CD4-positive, alpha-beta T cell (primary cell): ENCODE results near the gene PLA2G2D. TPM values are rescaled to one million over a fixed set of nuclear protein-coding genes. Genes with fewer than 3 reads are reported as not detected.

Experiments
- ATAC-seq: fragments of 200-7000 bp; cut with Tn5 transposase; one replicate; pipeline ENCODE4 v1.10.0; 2022; ENCODE audit warnings: mild to moderate bottlenecking; ENCODE audit not compliant: poor library complexity
- CTCF ChIA-PET: fragments of 350-600 bp; sonication (Branson Sonifier 250); formaldehyde crosslinking; loops from one replicate; lab custom pipeline; 2021; ENCODE audit warnings: antibody characterized with exemption, inconsistent platforms; lab: Charles Lee
- POLR2A ChIA-PET: fragments of 350-600 bp; sonication (Branson Sonifier 250); formaldehyde crosslinking; loops from one replicate; lab custom pipeline; 2021; ENCODE audit warnings: antibody characterized with exemption, inconsistent platforms; lab: Charles Lee
- DNase-seq, 14 experiments: peaks; one replicate each; pipeline ENCODE4 v3.0.0-alpha.2; 2013 to 2020; ENCODE audit warnings: mixed read lengths in 2 of 14
- H3K27ac ChIP-seq, 2 donors: one replicate each; pipeline versions ENCODE4 v1.5.1 to v1.7.0; 2013; ENCODE audit warnings: low read length in 2 of 2, low read depth in 1 of 2, mild to moderate bottlenecking in 1 of 2
- H3K27me3 ChIP-seq, 2 experiments: 1 replicate in 1 of 2; 2 replicates in 1 of 2; pipeline versions ENCODE4 v1.6.1 to v1.7.0; 2013; ENCODE audit warnings: low read length in 2 of 2, control low read depth in 1 of 2, mild to moderate bottlenecking in 1 of 2, moderate library complexity in 1 of 2; ENCODE audit not compliant: insufficient read depth in 2 of 2, control insufficient read depth in 1 of 2
- H3K36me3 ChIP-seq: one replicate; pipeline ENCODE4 v1.6.1; 2013; ENCODE audit warnings: low read length, control low read depth; ENCODE audit not compliant: insufficient read depth
- H3K4me1 ChIP-seq: one replicate; pipeline ENCODE4 v1.6.1; 2013; ENCODE audit warnings: low read length, control low read depth; ENCODE audit not compliant: insufficient read depth
- H3K4me3 ChIP-seq: one replicate; pipeline ENCODE4 v1.5.1; 2013; ENCODE audit warnings: mild to moderate bottlenecking, low read length, moderate library complexity
- H3K9me3 ChIP-seq, 2 experiments: 1 replicate in 1 of 2; 2 replicates in 1 of 2; pipeline versions ENCODE4 v1.6.1 to v1.7.0; 2013; ENCODE audit warnings: low read length in 2 of 2, mild to moderate bottlenecking in 2 of 2, control low read depth in 1 of 2, moderate library complexity in 1 of 2; ENCODE audit not compliant: control insufficient read depth in 1 of 2, insufficient read depth in 1 of 2
- H3K27ac Mint-ChIP-seq: one replicate; pipeline ENCODE4 v1.8.0; 2020; ENCODE audit warnings: mixed read lengths
- H3K27me3 Mint-ChIP-seq: one replicate; pipeline ENCODE4 v1.8.0; 2021; ENCODE audit warnings: mixed read lengths
- H3K36me3 Mint-ChIP-seq: one replicate; pipeline ENCODE4 v1.8.0; 2021; ENCODE audit warnings: low read depth, mixed read lengths
- H3K4me1 Mint-ChIP-seq: one replicate; pipeline ENCODE4 v1.8.0; 2021; ENCODE audit warnings: low read depth, mixed read lengths
- H3K4me3 Mint-ChIP-seq: one replicate; pipeline ENCODE4 v1.8.0; 2020; ENCODE audit warnings: mild to moderate bottlenecking, mixed read lengths
- H3K9me3 Mint-ChIP-seq: one replicate; pipeline ENCODE4 v1.8.0; 2020; ENCODE audit warnings: mixed read lengths
- CTCF ChIP-seq: fragments of 200-600 bp; IDR thresholded peaks from one replicate; pipeline ENCODE4 v1.8.0; 2022; ENCODE audit warnings: antibody characterized with exemption, mild to moderate bottlenecking
- intact Hi-C, 2 experiments: fragments of 100-400 bp; cut with DNase I in 1 of 2; cut with micrococcal nuclease in 1 of 2; formaldehyde crosslinking; loops; one replicate each; pipeline versions ENCODE4 v1.15.1 to v1.9.0; 2023 to 2025; cut with DNase I, micrococcal nuclease
- total RNA-seq, 174 experiments: library from RNA in 2 of 174; stranded (reverse) in 2 of 174; gene quantifications; one replicate each; pipeline ENCODE4 v1.2.3 and lab custom pipeline; 2021 to 2026

PLA2G2D gene
- total RNA-seq, 2 experiments from 2014 or later: not detected

- Mint-ChIP-seq H3K27me3 (peaks cover 18% of the 10 kb centered on the region), H3K9me3 (no peaks in the 10 kb centered on the region), H3K27ac (no peak overlapping the region), H3K4me3 (no peak overlapping the region), H3K36me3 (no peaks in the 10 kb centered on the region), H3K4me1 (no peaks in the 10 kb centered on the region)
- no peak for ATAC-seq
- CTCF ChIA-PET: interaction anchor here (1.0 kb wide), 1 partner anchor 16 kb away, joined by 3 read pairs; no protein-coding TSS in a partner anchor
- Histone ChIP-seq H3K9me3 (no peaks in the 10 kb centered on the region), H3K4me1 (no peaks in the 10 kb centered on the region), H3K36me3 (no peaks in the 10 kb centered on the region), H3K27me3 (peaks cover 0 to 9% of the 10 kb centered on the region in 2 experiments), H3K4me3 (no peak overlapping the region), H3K27ac (no peak overlapping the region)
- intact Hi-C loops: no loop called here
- no peak for DNase-seq
- TF ChIP-seq CTCF: no peak
- POLR2A ChIA-PET: no interaction called here
Observed at GRCh38 chr1:20074725-20075171, 44.6 kb downstream of the PLA2G2D start.

GRCh38 chr1:20074055-20074724 is 45.1 kb downstream of the PLA2G2D start:
- H3K27ac ChIP-seq: no peak overlapping the region
- H3K36me3 ChIP-seq: no peaks in the 10 kb centered on the region
- no peaks in the 10 kb centered on the region for H3K9me3 Mint-ChIP-seq
- H3K4me1 Mint-ChIP-seq: no peaks in the 10 kb centered on the region
- H3K27me3 ChIP-seq: peaks cover 0 to 4% of the 10 kb centered on the region in 2 experiments
- intact Hi-C loops: no loop called here
- ATAC-seq: no peak
- ChIA-PET CTCF (interaction anchor here (1.0 kb wide), 1 partner anchor 16 kb away, joined by 3 read pairs; no protein-coding TSS in a partner anchor), POLR2A (no interaction called here)
- peaks cover 15% of the 10 kb centered on the region for H3K27me3 Mint-ChIP-seq
- no peak overlapping the region for H3K4me3 ChIP-seq
- H3K4me1 ChIP-seq: no peaks in the 10 kb centered on the region
- no peak overlapping the region for H3K27ac Mint-ChIP-seq
- no peak for TF ChIP-seq CTCF
- no peak for DNase-seq
- no peak overlapping the region for H3K4me3 Mint-ChIP-seq
- no peaks in the 10 kb centered on the region for H3K9me3 ChIP-seq
- H3K36me3 Mint-ChIP-seq: no peaks in the 10 kb centered on the region

- intact Hi-C loops: no loop called here
- Histone ChIP-seq H3K9me3 (no peaks in the 10 kb centered on the region), H3K4me1 (no peaks in the 10 kb centered on the region), H3K36me3 (no peaks in the 10 kb centered on the region), H3K4me3 (no peak overlapping the region), H3K27ac (no peak overlapping the region), H3K27me3 (peaks cover 0 to 3% of the 10 kb centered on the region in 2 experiments)
- POLR2A ChIA-PET: no interaction called here
- CTCF ChIA-PET: no interaction called here
- Mint-ChIP-seq H3K4me3 (no peak overlapping the region), H3K4me1 (no peaks in the 10 kb centered on the region), H3K9me3 (no peaks in the 10 kb centered on the region), H3K27me3 (peaks cover 7% of the 10 kb centered on the region), H3K27ac (no peak overlapping the region), H3K36me3 (no peaks in the 10 kb centered on the region)
- DNase-seq (no peak), ATAC-seq (no peak)
- no peak for TF ChIP-seq CTCF
Observed at GRCh38 chr1:20073256-20073655, 46.1 kb downstream of the PLA2G2D start.
